Activated T-cell treated with anti-CD3 and anti-CD28 coated beads, Interleukin-2, amount 50 U/mL, for 72 hours (primary cell): Measurements from ENCODE around the gene NXN. TPM values are rescaled to one million over a fixed set of nuclear protein-coding genes. Genes with fewer than 3 reads are reported as not detected.
"Not testable (repeated sequence)": the region's sequence is repeated elsewhere in the genome, so short reads cannot be mapped to it uniquely, and the experiment has no call there.

Source experiments
- ATAC-seq, 2 donors: fragments of 150-1000 bp; cut with Tn5 transposase; replicated peaks in 1 of 2; 2 replicates each; pipeline ENCODE4 v1.10.0; 2021; ENCODE audit warnings: moderate library complexity in 2 of 2, mild to moderate bottlenecking in 1 of 2
- DNase-seq, 2 donors: peaks; one replicate each; pipeline ENCODE4 v3.0.0; 2021 to 2022; ENCODE audit warnings: mixed read lengths in 1 of 2
- H3K27ac Mint-ChIP-seq: one replicate; pipeline ENCODE4 v1.8.0; 2022; ENCODE audit warnings: mild to moderate bottlenecking, moderate library complexity, mixed read lengths
- H3K27me3 Mint-ChIP-seq: one replicate; pipeline ENCODE4 v1.8.0; 2022; ENCODE audit warnings: low read depth, mixed read lengths
- H3K36me3 Mint-ChIP-seq, 2 donors: one replicate each; pipeline ENCODE4 v1.8.0; 2022; ENCODE audit warnings: mixed read lengths in 2 of 2, mild to moderate bottlenecking in 1 of 2; ENCODE audit not compliant: insufficient read depth in 2 of 2
- H3K4me1 Mint-ChIP-seq: one replicate; pipeline ENCODE4 v1.8.0; 2022; ENCODE audit warnings: low read depth, mixed read lengths
- H3K4me3 Mint-ChIP-seq, 2 donors: one replicate each; pipeline ENCODE4 v1.8.0; 2022; ENCODE audit warnings: mild to moderate bottlenecking in 2 of 2, mixed read lengths in 2 of 2, moderate library complexity in 2 of 2
- H3K9me3 Mint-ChIP-seq, 2 donors: one replicate each; pipeline ENCODE4 v1.8.0; 2022; ENCODE audit warnings: mixed read lengths in 2 of 2
- total RNA-seq, 2 donors: library from RNA; stranded (reverse); gene quantifications; one replicate each; pipeline ENCODE4 v1.2.3, GENCODE V29; 2022

Gene NXN
- total RNA-seq, 2 donors from 2014 or later: 1.2 to 1.7 TPM

- H3K4me1 Mint-ChIP-seq: no peaks in the 10 kb centered on the region
- H3K36me3 Mint-ChIP-seq: peaks cover 0 to 2% of the 10 kb centered on the region in 2 donors
- H3K27ac Mint-ChIP-seq: no peak overlapping the region
- DNase-seq: no peak
- peaks cover 0 to 2% of the 10 kb centered on the region in 2 donors for H3K9me3 Mint-ChIP-seq
- H3K27me3 Mint-ChIP-seq: peaks cover 9% of the 10 kb centered on the region
- no peak for ATAC-seq
- H3K4me3 Mint-ChIP-seq: no peak overlapping the region
These were observed 145.4 kb downstream of the NXN start for GRCh38 chr17:834136-834535.

GRCh38 chr17:830950-831349 lies 148.6 kb downstream of the NXN start:
- peaks cover 0 to 2% of the 10 kb centered on the region in 2 donors for H3K9me3 Mint-ChIP-seq
- ATAC-seq (no peak), DNase-seq (no peak)
- no peak overlapping the region for H3K4me3 Mint-ChIP-seq
- peaks cover 0 to 2% of the 10 kb centered on the region in 2 donors for H3K36me3 Mint-ChIP-seq
- no peak overlapping the region for H3K27ac Mint-ChIP-seq
- H3K4me1 Mint-ChIP-seq: no peaks in the 10 kb centered on the region
- H3K27me3 Mint-ChIP-seq: peaks cover 9% of the 10 kb centered on the region

GRCh38 chr17:830381-830780 lies 149.2 kb downstream of the NXN start:
- no peaks in the 10 kb centered on the region for H3K4me1 Mint-ChIP-seq
- H3K9me3 Mint-ChIP-seq: peaks cover 0 to 2% of the 10 kb centered on the region in 2 donors
- H3K4me3 Mint-ChIP-seq: no peak overlapping the region
- no peak for ATAC-seq
- peaks cover 9% of the 10 kb centered on the region for H3K27me3 Mint-ChIP-seq
- DNase-seq: no peak
- H3K27ac Mint-ChIP-seq: no peak overlapping the region
- peaks cover 0 to 2% of the 10 kb centered on the region in 2 donors for H3K36me3 Mint-ChIP-seq

- not testable (repeated sequence) for H3K4me1 Mint-ChIP-seq
These were observed 150.0 kb downstream of the NXN start for GRCh38 chr17:829614-830013.

GRCh38 chr17:828761-829160 lies 150.8 kb downstream of the NXN start:
- DNase-seq: no peak
- Mint-ChIP-seq H3K4me1 (no peaks in the 10 kb centered on the region), H3K4me3 (no peak overlapping the region), H3K27ac (no peak overlapping the region), H3K9me3 (peaks cover 0 to 2% of the 10 kb centered on the region in 2 donors), H3K27me3 (peaks cover 9% of the 10 kb centered on the region), H3K36me3 (peaks cover 0 to 2% of the 10 kb centered on the region in 2 donors)
- no peak for ATAC-seq

More at GRCh38 chr17:829614-830013, 150.0 kb downstream of the NXN start:
- H3K4me3 Mint-ChIP-seq, DNase-seq, H3K36me3 Mint-ChIP-seq, ATAC-seq, H3K9me3 Mint-ChIP-seq, H3K27me3 Mint-ChIP-seq, H3K27ac Mint-ChIP-seq: not testable (repeated sequence)

- H3K4me1 Mint-ChIP-seq: no peaks in the 10 kb centered on the region
- DNase-seq: no peak
These were observed 152.8 kb downstream of the NXN start for GRCh38 chr17:826778-827177.

GRCh38 chr17:825216-825615 lies 154.4 kb downstream of the NXN start:
- H3K36me3 Mint-ChIP-seq: peaks cover 0 to 2% of the 10 kb centered on the region in 2 donors
- DNase-seq: no peak
- H3K27me3 Mint-ChIP-seq: peaks cover 8% of the 10 kb centered on the region
- no peak for ATAC-seq
- no peak overlapping the region for H3K27ac Mint-ChIP-seq
- H3K4me1 Mint-ChIP-seq: no peaks in the 10 kb centered on the region
- no peak overlapping the region for H3K4me3 Mint-ChIP-seq
- H3K9me3 Mint-ChIP-seq: peaks cover 0 to 2% of the 10 kb centered on the region in 2 donors

More at GRCh38 chr17:826778-827177, 152.8 kb downstream of the NXN start:
- H3K4me3 Mint-ChIP-seq: no peak overlapping the region
- H3K9me3 Mint-ChIP-seq: peaks cover 0 to 2% of the 10 kb centered on the region in 2 donors
- no peak for ATAC-seq
- H3K27ac Mint-ChIP-seq: no peak overlapping the region
- H3K27me3 Mint-ChIP-seq: peaks cover 9% of the 10 kb centered on the region
- H3K36me3 Mint-ChIP-seq: peaks cover 0 to 2% of the 10 kb centered on the region in 2 donors

- no peaks in the 10 kb centered on the region for H3K36me3 Mint-ChIP-seq
- DNase-seq (no peak), ATAC-seq (no peak)
- H3K27ac Mint-ChIP-seq: no peak overlapping the region
- H3K27me3 Mint-ChIP-seq: no peaks in the 10 kb centered on the region
- no peaks in the 10 kb centered on the region for H3K9me3 Mint-ChIP-seq
- H3K4me1 Mint-ChIP-seq: no peaks in the 10 kb centered on the region
- no peak overlapping the region for H3K4me3 Mint-ChIP-seq
These were observed 155.2 kb downstream of the NXN start for GRCh38 chr17:824378-824777.

GRCh38 chr17:823501-823902 lies 156.1 kb downstream of the NXN start:
- no peak for DNase-seq
- Mint-ChIP-seq H3K9me3 (no peaks in the 10 kb centered on the region), H3K27ac (no peak overlapping the region), H3K4me1 (no peaks in the 10 kb centered on the region), H3K36me3 (no peaks in the 10 kb centered on the region), H3K27me3 (no peaks in the 10 kb centered on the region), H3K4me3 (no peak overlapping the region)
- no peak for ATAC-seq

- H3K36me3 Mint-ChIP-seq: no peaks in the 10 kb centered on the region
- no peak overlapping the region for H3K27ac Mint-ChIP-seq
- H3K27me3 Mint-ChIP-seq: no peaks in the 10 kb centered on the region
- ATAC-seq: no peak
- no peak overlapping the region for H3K4me3 Mint-ChIP-seq
- no peaks in the 10 kb centered on the region for H3K9me3 Mint-ChIP-seq
- H3K4me1 Mint-ChIP-seq: no peaks in the 10 kb centered on the region
- no peak for DNase-seq
These were observed 160.3 kb downstream of the NXN start for GRCh38 chr17:819251-819650.

GRCh38 chr17:814371-814770 lies 165.2 kb downstream of the NXN start:
- Mint-ChIP-seq H3K4me1 (no peaks in the 10 kb centered on the region), H3K9me3 (peaks cover 4% of the 10 kb centered on the region in 2 donors), H3K27me3 (no peaks in the 10 kb centered on the region), H3K36me3 (no peaks in the 10 kb centered on the region), H3K27ac (no peak overlapping the region), H3K4me3 (no peak overlapping the region)
- ATAC-seq (no peak), DNase-seq (no peak)

- Mint-ChIP-seq H3K4me1 (no peaks in the 10 kb centered on the region), H3K9me3 (peaks cover 4% of the 10 kb centered on the region in 2 donors), H3K4me3 (no peak overlapping the region), H3K27ac (no peak overlapping the region), H3K36me3 (no peaks in the 10 kb centered on the region), H3K27me3 (no peaks in the 10 kb centered on the region)
- ATAC-seq (no peak), DNase-seq (no peak)
These were observed 166.9 kb downstream of the NXN start for GRCh38 chr17:812638-813204.

GRCh38 chr17:811051-811784 lies 168.4 kb downstream of the NXN start:
- no peak overlapping the region for H3K27ac Mint-ChIP-seq
- H3K4me3 Mint-ChIP-seq: no peak overlapping the region
- no peak for DNase-seq
- H3K36me3 Mint-ChIP-seq: no peaks in the 10 kb centered on the region
- no peak for ATAC-seq
- peaks cover 4% of the 10 kb centered on the region in 2 donors for H3K9me3 Mint-ChIP-seq
- no peaks in the 10 kb centered on the region for H3K27me3 Mint-ChIP-seq
- H3K4me1 Mint-ChIP-seq: no peaks in the 10 kb centered on the region
